Aorta (tissue), 5 donors: Measurements from ENCODE around the gene BUD31. TPM values are rescaled to one million over a fixed set of nuclear protein-coding genes. Genes with fewer than 3 reads are reported as not detected.
"Not testable (repeated sequence)": the region's sequence is repeated elsewhere in the genome, so short reads cannot be mapped to it uniquely, and the experiment has no call there.

Source experiments
- ATAC-seq: fragments of 200-7000 bp; cut with Tn5 transposase; one replicate; pipeline ENCODE4 v1.9.1; 2022; ENCODE audit warnings: moderate library complexity; ENCODE audit not compliant: low FRiP score
- DNase-seq, 2 donors: peaks; one replicate each; pipeline ENCODE4 v3.0.0-alpha.2; 2020
- H3K27ac ChIP-seq, 2 donors: one replicate each; pipeline ENCODE4 v1.5.1; 2013; ENCODE audit warnings: low read length in 2 of 2, mild to moderate bottlenecking in 2 of 2, moderate library complexity in 2 of 2, control low read depth in 1 of 2, inconsistent platforms in 1 of 2, low read depth in 1 of 2
- H3K27me3 ChIP-seq, 2 donors: one replicate each; pipeline ENCODE4 v1.6.1; 2013; ENCODE audit warnings: control low read depth in 1 of 2, low read length in 1 of 2, mild to moderate bottlenecking in 1 of 2, moderate library complexity in 1 of 2; ENCODE audit not compliant: insufficient read depth in 2 of 2, control insufficient read depth in 1 of 2
- H3K36me3 ChIP-seq, 2 donors: one replicate each; pipeline ENCODE4 v1.6.1; 2013; ENCODE audit warnings: control low read depth in 1 of 2, low read length in 1 of 2, mild to moderate bottlenecking in 1 of 2; ENCODE audit not compliant: insufficient read depth in 2 of 2, control insufficient read depth in 1 of 2
- H3K4me1 ChIP-seq, 2 donors: one replicate each; pipeline ENCODE4 v1.6.1; 2013; ENCODE audit warnings: low read length in 2 of 2, control low read depth in 1 of 2, mild to moderate bottlenecking in 1 of 2, moderate library complexity in 1 of 2; ENCODE audit not compliant: insufficient read depth in 2 of 2, control insufficient read depth in 1 of 2
- H3K4me3 ChIP-seq, 2 donors: one replicate each; pipeline ENCODE4 v1.5.1; 2013; ENCODE audit warnings: low read length in 2 of 2, control low read depth in 1 of 2, mild to moderate bottlenecking in 1 of 2
- H3K9me3 ChIP-seq: one replicate; pipeline ENCODE4 v1.6.1; 2013; ENCODE audit warnings: mild to moderate bottlenecking, low read length; ENCODE audit not compliant: control insufficient read depth
- WGBS, 2 donors: extraction: QIAGEN DNeasy Blood & Tissue Kit; methylation state at CpG; one replicate each; pipeline ENCODE4 v1.1.7; 2013; 5-methylcytosine and 5-hydroxymethylcytosine counted together
- intact Hi-C, 2 donors: fragments of 100-400 bp; cut with DNase I; formaldehyde crosslinking; loops; one replicate each; pipeline versions ENCODE4 v1.14.2 to v1.15.0; 2022
- polyA plus RNA-seq, 2 donors: library from polyadenylated mRNA; stranded (reverse); fragments of 200-250 nt; gene quantifications; one replicate each; pipeline ENCODE4 v1.2.3, GENCODE V29; 2013
- total RNA-seq, 2 donors: library from RNA; stranded (reverse); fragmentation: NEBNext Ultra II Directional; extraction: Animal tissue kit (Norgen Biotek cat#: 25700); gene quantifications; one replicate each; pipeline ENCODE4 v1.2.1, GENCODE V29; 2021
- donor health status: healthy with polysubstance abuse.
- donor health status: Bipolar disorder and iron deficiency.
- donor health status: DM: no; HTN: no; CAD: no.
- donor health status: DM: no; HTN: no; CAD: no.
- donor health status: DM: yes; HTN: yes; CAD: no.

Gene BUD31
- total and polyA plus RNA-seq, 4 donors, result 53.5 to 135 (median 73.0) TPM

DNA sequence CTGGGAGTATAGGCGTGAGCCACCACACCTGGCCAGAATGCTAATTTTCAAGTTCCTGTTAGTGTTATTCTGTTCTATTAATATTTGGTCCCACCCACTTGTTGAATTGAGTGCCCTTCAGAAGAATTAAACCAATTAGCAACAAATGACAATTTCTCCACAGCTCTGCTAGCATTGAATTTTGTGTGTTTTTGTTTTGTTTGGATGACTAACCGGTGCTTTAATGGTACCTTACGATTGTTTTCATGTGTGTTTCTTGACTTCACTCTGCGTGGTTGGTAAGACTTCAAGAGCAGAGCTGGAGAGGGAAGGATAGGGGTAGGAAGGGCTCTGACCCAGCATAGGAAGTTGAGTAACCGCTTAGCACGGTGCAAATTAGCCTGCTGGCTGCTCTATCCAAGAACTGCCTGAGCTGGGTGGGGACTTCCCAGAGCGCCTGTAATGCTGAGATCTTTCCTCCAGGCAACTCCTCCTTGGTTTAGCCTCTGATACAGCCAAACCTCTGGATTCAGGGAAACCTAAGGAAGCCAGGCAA lies 29.7 kb upstream of the BUD31 start:
- intact Hi-C loops, result no loop called here
- WGBS, 2 donors, result 5 to 7% methylated on average over 7 of the region's 7 CpGs
- ATAC-seq (peak; percentile 86), DNase-seq (peak in 1 of 2 donors; percentile 89)
- H3K4me3 ChIP-seq, result no peak overlapping the region
- no peaks in the 10 kb centered on the region for H3K27me3 ChIP-seq
- H3K9me3 ChIP-seq, result no peaks in the 10 kb centered on the region
- H3K36me3 ChIP-seq, result no peaks in the 10 kb centered on the region
- H3K4me1 ChIP-seq, result no peaks in the 10 kb centered on the region
- peak overlapping the region; percentile 28 to 94 for H3K27ac ChIP-seq

DNA sequence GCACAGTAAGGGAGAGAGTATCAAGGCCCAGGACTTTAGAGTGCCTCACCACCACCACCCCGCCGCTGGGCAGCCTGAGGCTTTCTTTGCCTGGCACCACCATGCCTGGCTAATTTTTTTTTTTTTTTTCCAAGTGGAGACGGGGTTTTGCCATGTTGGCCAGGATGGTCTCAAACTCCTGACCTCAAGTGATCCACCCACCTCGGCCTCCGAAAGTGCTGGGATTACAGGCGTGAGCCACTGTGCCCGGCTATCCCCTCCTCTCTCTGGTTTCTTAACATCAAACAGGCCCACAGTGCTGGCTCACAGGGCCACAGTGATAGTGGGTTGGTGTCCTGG lies 29.1 kb upstream of the BUD31 start:
- H3K4me3 ChIP-seq, ATAC-seq, H3K36me3 ChIP-seq, intact Hi-C loops, H3K9me3 ChIP-seq, H3K4me1 ChIP-seq, H3K27me3 ChIP-seq, DNase-seq: not testable (repeated sequence)
- peak overlapping the region; percentile 28 to 94 for H3K27ac ChIP-seq
- 38 to 42% methylated on average over 7 of the region's 7 CpGs for WGBS, 2 donors

DNA sequence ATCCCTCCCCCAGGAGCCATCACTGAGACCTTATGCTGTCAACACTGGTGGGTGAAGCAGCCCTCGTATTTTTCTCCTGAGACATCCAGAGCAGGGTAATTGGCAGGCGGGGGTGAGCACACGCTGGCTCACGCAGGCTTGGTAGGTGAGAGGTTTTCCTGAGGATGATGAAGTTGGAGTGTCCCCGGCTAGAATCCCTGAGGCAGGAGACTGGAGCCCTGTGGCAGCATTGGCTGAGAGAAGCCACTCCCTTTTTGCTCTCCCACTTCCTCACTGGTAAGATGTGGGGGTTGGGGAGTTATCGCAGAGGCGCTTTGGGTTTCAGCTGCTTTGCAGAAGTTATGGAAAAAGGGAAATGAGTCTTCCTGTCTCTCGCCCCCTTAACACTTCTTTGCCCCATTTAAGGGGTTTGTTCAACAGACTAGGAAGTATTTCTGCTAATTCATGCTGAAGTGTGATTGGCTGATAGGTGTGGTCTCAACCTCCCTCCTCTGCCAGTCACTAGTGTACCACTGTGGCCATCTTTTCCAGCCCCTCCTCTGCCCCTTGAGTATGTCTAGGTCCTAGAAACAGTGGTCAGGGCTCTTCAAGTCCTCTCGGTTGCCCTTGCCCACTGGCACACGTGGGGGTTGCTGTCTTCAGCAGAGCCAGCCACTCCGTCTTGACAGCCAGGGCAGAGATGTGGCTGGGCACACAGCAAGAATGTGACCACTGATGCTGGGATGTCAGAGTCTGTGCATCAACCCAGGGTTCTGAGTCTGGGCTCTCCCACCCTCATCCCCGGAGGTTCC lies 28.5 kb upstream of the BUD31 start:
- DNase-seq, result peak in 1 of 2 donors; percentile 75
- Histone ChIP-seq H3K4me3 (no peak overlapping the region), H3K27ac (peak overlapping the region; percentile 28 to 94), H3K27me3 (no peaks in the 10 kb centered on the region), H3K4me1 (no peaks in the 10 kb centered on the region), H3K9me3 (no peaks in the 10 kb centered on the region), H3K36me3 (no peaks in the 10 kb centered on the region)
- intact Hi-C loops, result no loop called here
- 61 to 64% methylated on average over 12 of the region's 12 CpGs for WGBS, 2 donors
- peak; percentile 65 for ATAC-seq

DNA sequence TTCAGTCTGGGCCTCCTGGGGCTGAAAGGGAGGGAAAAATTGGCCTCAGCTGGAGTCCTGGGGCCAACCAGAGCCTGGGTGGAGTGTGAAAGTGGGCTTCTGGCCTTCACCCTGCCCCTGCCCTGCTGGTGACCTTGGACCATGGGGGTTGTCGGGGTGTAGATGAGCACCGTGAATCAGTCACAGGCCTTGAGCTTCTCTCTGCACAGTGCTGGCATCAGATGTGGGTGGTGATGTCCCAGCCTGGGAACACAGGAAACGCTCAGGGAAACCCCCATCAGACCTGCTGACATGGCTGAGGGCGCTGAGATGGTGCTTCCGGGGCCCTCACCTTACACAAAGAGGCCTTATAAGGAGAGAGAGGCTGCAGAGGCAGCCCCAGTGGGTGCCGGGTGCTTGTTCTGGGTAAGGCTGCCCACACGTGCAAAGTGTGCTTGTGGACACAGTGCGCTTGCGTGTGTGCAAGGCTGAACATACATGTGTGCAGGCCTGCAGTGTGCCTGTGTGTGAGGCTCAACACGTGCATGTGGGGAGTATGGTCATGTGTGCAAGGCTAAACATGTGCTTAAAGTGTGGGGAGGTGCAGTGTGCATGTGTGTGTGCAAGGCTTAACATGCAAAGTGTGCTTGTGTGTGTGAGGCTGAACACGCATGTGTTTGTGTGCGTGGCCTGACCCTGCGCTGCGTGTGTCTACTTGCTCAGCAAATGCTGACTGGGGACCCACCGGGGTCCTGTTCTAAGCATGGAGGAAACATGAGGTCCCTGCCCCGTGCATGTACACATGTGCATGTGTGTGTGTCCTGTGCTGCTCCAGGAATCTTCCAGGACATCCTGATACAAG lies 27.7 kb upstream of the BUD31 start:
- H3K4me3 ChIP-seq, result no peak overlapping the region
- H3K4me1 ChIP-seq, result no peaks in the 10 kb centered on the region
- H3K36me3 ChIP-seq, result no peaks in the 10 kb centered on the region
- ATAC-seq (no peak), DNase-seq (peak in 1 of 2 donors; percentile 75)
- peak overlapping the region in 1 of 2 donors; percentile 94 for H3K27ac ChIP-seq
- H3K27me3 ChIP-seq, result no peaks in the 10 kb centered on the region
- H3K9me3 ChIP-seq, result no peaks in the 10 kb centered on the region
- intact Hi-C loops, result no loop called here
- WGBS, 2 donors, result 71 to 72% methylated on average over 16 of the region's 16 CpGs

DNA sequence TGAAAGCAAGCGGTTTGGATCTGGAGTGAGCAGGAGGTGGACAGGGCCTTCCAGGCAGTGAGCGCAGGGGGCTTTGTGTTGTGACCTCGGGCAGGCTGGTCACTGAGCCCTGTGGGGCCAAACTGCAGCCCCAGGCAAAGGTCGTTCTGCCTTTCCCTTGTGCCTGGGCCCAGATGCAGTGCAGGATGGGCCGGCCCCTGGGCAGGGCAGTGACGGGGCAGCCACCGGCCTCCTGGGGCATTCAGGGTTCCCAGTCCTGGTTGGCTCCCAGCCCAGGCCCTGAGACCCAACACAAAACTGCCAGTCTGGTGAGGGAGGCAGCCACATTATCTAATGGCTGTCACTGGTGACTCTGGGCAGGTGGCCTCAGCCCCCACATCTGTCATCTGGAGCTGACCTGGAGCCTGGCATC lies 27.1 kb upstream of the BUD31 start:
- no peak for DNase-seq
- H3K27ac ChIP-seq, result no peak overlapping the region
- H3K4me3 ChIP-seq, result no peak overlapping the region
- WGBS, 2 donors, result 57 to 59% methylated on average over 7 of the region's 7 CpGs
- H3K27me3 ChIP-seq, result no peaks in the 10 kb centered on the region
- H3K36me3 ChIP-seq, result peaks cover 0 to 4% of the 10 kb centered on the region in 2 donors
- intact Hi-C loops, result no loop called here
- no peak for ATAC-seq
- no peaks in the 10 kb centered on the region for H3K9me3 ChIP-seq
- H3K4me1 ChIP-seq, result no peaks in the 10 kb centered on the region

DNA sequence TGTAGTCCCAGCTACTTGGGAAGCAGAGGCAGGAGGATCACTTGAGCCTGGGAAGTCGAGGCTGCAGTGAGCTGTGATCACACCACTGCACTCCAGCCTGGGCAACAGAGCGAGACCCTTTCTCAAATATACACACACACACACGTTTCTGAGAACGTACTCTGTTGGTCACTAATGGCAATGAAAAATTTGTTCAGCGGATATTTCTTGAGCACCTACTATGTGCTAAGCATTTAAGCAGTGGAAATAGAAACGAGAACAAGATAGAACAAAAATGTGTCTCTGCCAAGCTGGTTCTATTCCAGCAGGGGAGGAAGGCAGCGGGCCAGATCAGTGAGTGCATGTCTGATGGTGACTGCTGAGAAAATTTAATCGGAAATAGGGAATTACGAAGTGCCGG lies 25.6 kb upstream of the BUD31 start:
- Histone ChIP-seq H3K9me3 (no peaks in the 10 kb centered on the region), H3K27ac (no peak overlapping the region), H3K4me1 (no peaks in the 10 kb centered on the region), H3K36me3 (peaks cover 0 to 4% of the 10 kb centered on the region in 2 donors), H3K4me3 (no peak overlapping the region), H3K27me3 (no peaks in the 10 kb centered on the region)
- DNase-seq (no peak), ATAC-seq (no peak)
- 84 to 88% methylated on average over 10 of the region's 10 CpGs for WGBS, 2 donors
- intact Hi-C loops, result no loop called here

DNA sequence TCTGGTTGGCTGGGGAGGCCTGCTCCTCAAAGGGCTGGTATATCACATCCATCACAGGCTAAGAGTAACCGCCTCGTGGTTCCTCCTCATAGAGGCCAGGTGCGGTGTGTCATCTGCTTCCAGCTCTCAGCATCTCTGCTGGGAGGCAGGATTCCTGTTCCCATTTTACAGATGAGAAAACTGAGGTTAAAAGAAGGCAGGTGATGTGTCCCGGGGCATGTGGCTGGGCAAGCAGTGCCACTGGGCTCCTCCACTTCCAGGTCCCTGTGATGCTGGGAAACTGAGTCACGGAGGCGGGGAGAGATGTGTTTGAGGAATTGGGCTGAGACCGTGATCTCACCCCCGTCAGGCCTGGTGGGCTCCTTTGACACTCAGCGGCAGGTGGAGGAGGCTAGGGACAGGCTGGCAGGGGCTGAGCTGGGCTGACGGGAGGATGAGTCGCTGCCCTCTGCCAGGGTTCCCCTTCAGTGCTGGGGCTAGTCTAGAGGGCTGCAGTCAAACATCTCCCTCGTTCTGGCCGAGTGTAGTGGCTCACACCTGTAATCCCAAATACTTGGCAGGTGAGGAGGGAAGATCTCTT lies 24.9 kb upstream of the BUD31 start:
- H3K27me3 ChIP-seq, result no peaks in the 10 kb centered on the region
- 92 to 94% methylated on average over 13 of the region's 13 CpGs for WGBS, 2 donors
- ATAC-seq (no peak), DNase-seq (no peak)
- no peaks in the 10 kb centered on the region for H3K9me3 ChIP-seq
- intact Hi-C loops, result no loop called here
- no peak overlapping the region for H3K4me3 ChIP-seq
- no peak overlapping the region for H3K27ac ChIP-seq
- peaks cover 0 to 4% of the 10 kb centered on the region in 2 donors for H3K36me3 ChIP-seq
- H3K4me1 ChIP-seq, result no peaks in the 10 kb centered on the region

DNA sequence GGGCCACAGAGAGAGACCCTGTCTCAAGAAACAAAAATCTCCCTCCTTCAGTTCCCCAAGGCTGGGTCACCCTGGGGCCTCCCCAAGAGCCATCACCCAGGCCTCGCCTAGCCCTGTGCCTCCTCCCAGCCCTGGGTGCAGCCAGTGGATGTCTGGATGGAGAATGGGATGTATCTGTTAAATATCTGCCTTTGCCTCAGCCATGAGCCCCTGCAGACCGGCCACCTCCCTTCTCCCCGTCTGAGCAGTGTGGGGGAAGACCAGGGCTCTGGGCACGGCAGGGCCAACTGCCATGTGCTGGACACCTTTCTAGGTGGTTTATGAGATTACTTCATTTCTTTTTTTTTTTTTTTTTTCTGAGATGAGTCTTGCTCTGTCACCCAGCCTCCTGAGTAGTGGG lies 24.2 kb upstream of the BUD31 start:
- Histone ChIP-seq H3K9me3 (no peaks in the 10 kb centered on the region), H3K4me3 (no peak overlapping the region), H3K27me3 (no peaks in the 10 kb centered on the region), H3K36me3 (peaks cover 0 to 4% of the 10 kb centered on the region in 2 donors), H3K4me1 (no peaks in the 10 kb centered on the region), H3K27ac (no peak overlapping the region)
- WGBS, 2 donors, result 93 to 95% methylated on average over 4 of the region's 4 CpGs
- no peak for ATAC-seq
- no peak for DNase-seq
- intact Hi-C loops, result no loop called here
